Stomach (tissue), 9 donors: ENCODE data around the gene SFXN2. TPM values are rescaled to one million over a fixed set of nuclear protein-coding genes. Genes with fewer than 3 reads are reported as not detected.

ENCODE experiments used
- DNase-seq, 2 donors: peaks; one replicate each; pipeline versions ENCODE4 v3.0.0 to v3.0.0-alpha.2; 2013 to 2019
- H3K27ac ChIP-seq, 5 donors: fragments of 200-600 bp in 4 of 5; sonication (generic) in 4 of 5; one replicate each; pipeline ENCODE4 v1.5.1; 2013 to 2019; ENCODE audit warnings: mild to moderate bottlenecking in 1 of 5, moderate library complexity in 1 of 5
- H3K27me3 ChIP-seq, 3 donors: fragments of 200-600 bp; sonication (generic); one replicate each; pipeline ENCODE4 v1.5.1; 2017 to 2019; ENCODE audit warnings: mixed run types in 1 of 3
- H3K36me3 ChIP-seq, 4 donors: fragments of 200-600 bp; sonication (generic); 1 replicate in 3 of 4; 2 replicates in 1 of 4; pipeline ENCODE4 v1.5.1; 2016 to 2019
- H3K4me1 ChIP-seq, 4 donors: fragments of 200-600 bp; sonication (generic); one replicate each; pipeline ENCODE4 v1.5.1; 2016 to 2019
- H3K4me3 ChIP-seq, 4 donors: fragments of 200-600 bp; sonication (generic) in 3 of 4; one replicate each; pipeline ENCODE4 v1.5.1; 2016 to 2019; ENCODE audit warnings: mild to moderate bottlenecking in 1 of 4
- H3K9me3 ChIP-seq, 4 donors: fragments of 200-600 bp; sonication (generic); one replicate each; pipeline ENCODE4 v1.5.1; 2016 to 2019
- EP300 ChIP-seq: sonication (generic); formaldehyde crosslinking; IDR thresholded peaks from one replicate; pipeline ENCODE4 v1.6.1; 2017; ENCODE audit warnings: antibody characterized with exemption
- POLR2A ChIP-seq, 4 donors: fragments of 450-650 bp; IDR thresholded peaks; one replicate each; pipeline ENCODE4 v1.6.1; 2016; ENCODE audit warnings: antibody characterized with exemption in 4 of 4, control low read depth in 2 of 4, mild to moderate bottlenecking in 1 of 4, moderate library complexity in 1 of 4
- POLR2AphosphoS5 ChIP-seq, 3 donors: sonication (generic); formaldehyde crosslinking; IDR thresholded peaks; one replicate each; pipeline ENCODE4 v1.6.1; 2016; ENCODE audit warnings: antibody characterized with exemption in 3 of 3
- WGBS, 5 donors: extraction: QIAGEN DNeasy Blood & Tissue Kit in 3 of 5; methylation state at CpG; one replicate each; pipeline versions ENCODE4 v1.1.5 to v1.1.7; 2013 to 2018; 5-methylcytosine and 5-hydroxymethylcytosine counted together
- intact Hi-C: fragments of 100-400 bp; cut with DNase I; formaldehyde crosslinking; loops from one replicate; pipeline ENCODE4 v1.15.1; 2023; ENCODE audit warnings: low total_unique reads
- polyA plus RNA-seq, 3 donors: library from polyadenylated mRNA; stranded (reverse); fragments of 200-250 nt; gene quantifications; one replicate each; pipeline ENCODE4 v1.2.3, GENCODE V29; 2013
- total RNA-seq, 5 donors: library from RNA; depleted of rRNA; stranded (reverse); fragments of >200 nt; gene quantifications; one replicate each; pipeline versions ENCODE4 v1.1.0 to v1.2.3, GENCODE V29; 2014 to 2016
- TF ChIP-seq, protein P1 (sequence below), 7 experiments: fragments of 450-650 bp in 4 of 7; fragments of 200-600 bp in 3 of 7; sonication (generic) in 3 of 7; IDR thresholded peaks; one replicate each; pipeline ENCODE4 v1.5.1; 2016 to 2019; ENCODE audit warnings: antibody characterized with exemption in 7 of 7, control low read depth in 2 of 7, mild to moderate bottlenecking in 1 of 7
- donor health status: healthy with polysubstance abuse.
- donor health status: Bipolar disorder and iron deficiency.
- donor health status: healthy.

SFXN2 gene
- total and polyA plus RNA-seq, 8 donors, result 4.7 to 267 (median 11.0) TPM

DNA sequence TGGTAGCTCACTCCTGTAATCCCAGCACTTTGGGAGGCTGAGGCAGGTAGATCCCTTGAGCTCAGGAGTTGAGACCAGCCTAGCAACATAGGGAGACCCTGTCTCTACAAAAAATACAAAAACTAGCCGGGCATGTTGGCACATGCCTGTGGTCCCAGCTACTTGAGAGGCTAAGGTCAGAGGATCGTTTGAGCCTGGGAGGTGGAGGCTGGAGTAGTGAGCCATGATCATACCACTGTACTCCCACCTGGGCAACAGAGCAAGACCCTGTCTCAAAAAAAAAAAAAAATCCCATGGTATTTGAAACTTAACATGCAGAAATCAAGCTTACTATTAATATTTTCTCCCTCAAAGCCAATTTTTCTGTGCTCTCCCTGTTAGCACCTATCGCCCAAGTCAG is 5.9 kb downstream of the SFXN2 start:
- intact Hi-C loops, result no loop called here
- no peak for DNase-seq
- no peaks in the 10 kb centered on the region for H3K36me3 ChIP-seq
- H3K4me1 ChIP-seq, result peaks cover 3 to 29% (median 10%) of the 10 kb centered on the region in 4 donors
- H3K27me3 ChIP-seq, result no peaks in the 10 kb centered on the region
- no peaks in the 10 kb centered on the region for H3K9me3 ChIP-seq
- H3K4me3 ChIP-seq, result no peak overlapping the region
- WGBS, 5 donors, result 80 to 95% (median 87%) methylated on average over 3 of the region's 3 CpGs
- no peak overlapping the region for H3K27ac ChIP-seq
- no peak for TF ChIP-seq POLR2A (IDR thresholded peaks at IDR 0.05)
- TF ChIP-seq EP300, result no peak
- TF ChIP-seq POLR2AphosphoS5 (IDR thresholded peaks at IDR 0.05), result no peak
- TF ChIP-seq, protein P1, sequence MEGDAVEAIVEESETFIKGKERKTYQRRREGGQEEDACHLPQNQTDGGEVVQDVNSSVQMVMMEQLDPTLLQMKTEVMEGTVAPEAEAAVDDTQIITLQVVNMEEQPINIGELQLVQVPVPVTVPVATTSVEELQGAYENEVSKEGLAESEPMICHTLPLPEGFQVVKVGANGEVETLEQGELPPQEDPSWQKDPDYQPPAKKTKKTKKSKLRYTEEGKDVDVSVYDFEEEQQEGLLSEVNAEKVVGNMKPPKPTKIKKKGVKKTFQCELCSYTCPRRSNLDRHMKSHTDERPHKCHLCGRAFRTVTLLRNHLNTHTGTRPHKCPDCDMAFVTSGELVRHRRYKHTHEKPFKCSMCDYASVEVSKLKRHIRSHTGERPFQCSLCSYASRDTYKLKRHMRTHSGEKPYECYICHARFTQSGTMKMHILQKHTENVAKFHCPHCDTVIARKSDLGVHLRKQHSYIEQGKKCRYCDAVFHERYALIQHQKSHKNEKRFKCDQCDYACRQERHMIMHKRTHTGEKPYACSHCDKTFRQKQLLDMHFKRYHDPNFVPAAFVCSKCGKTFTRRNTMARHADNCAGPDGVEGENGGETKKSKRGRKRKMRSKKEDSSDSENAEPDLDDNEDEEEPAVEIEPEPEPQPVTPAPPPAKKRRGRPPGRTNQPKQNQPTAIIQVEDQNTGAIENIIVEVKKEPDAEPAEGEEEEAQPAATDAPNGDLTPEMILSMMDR (IDR thresholded peaks at IDR 0.05), result no peak

DNA sequence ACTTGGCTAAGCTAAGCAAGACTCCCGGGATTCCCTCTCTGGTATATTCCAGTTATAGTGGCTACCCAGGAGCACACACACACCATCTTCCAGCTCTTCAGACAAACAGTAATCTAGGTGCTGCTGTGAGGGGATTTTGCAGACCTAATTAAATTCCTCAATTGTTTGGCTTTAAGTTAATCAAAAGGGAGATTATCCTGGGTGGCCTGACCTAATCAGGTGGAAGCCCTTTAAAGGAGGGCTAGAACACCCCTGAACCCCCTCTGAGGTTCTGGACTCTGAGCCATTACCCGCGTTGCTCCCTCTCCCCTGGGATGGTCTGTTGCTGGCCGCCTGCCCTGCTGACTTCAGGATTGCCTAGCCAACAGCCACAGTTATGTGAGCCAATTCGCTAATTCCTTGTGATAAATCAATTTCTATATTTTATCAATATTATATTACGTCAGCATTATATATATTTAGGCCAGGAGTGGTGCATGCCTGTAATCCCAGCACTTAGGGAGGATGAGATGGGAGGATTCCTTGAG is 6.4 kb downstream of the SFXN2 start:
- no peaks in the 10 kb centered on the region for H3K9me3 ChIP-seq
- peaks cover 0 to 24% (median 6%) of the 10 kb centered on the region in 4 donors for H3K4me1 ChIP-seq
- 69 to 84% (median 78%) methylated on average over 6 of the region's 6 CpGs for WGBS, 5 donors
- H3K27ac ChIP-seq, result no peak overlapping the region
- intact Hi-C loops, result no loop called here
- no peak for DNase-seq
- no peak overlapping the region for H3K4me3 ChIP-seq
- TF ChIP-seq POLR2AphosphoS5 (IDR thresholded peaks at IDR 0.05), result no peak
- TF ChIP-seq EP300, result no peak
- TF ChIP-seq POLR2A (IDR thresholded peaks at IDR 0.05), result no peak
- TF ChIP-seq, protein P1 (IDR thresholded peaks at IDR 0.05), result no peak
- H3K36me3 ChIP-seq, result no peaks in the 10 kb centered on the region
- H3K27me3 ChIP-seq, result no peaks in the 10 kb centered on the region

DNA sequence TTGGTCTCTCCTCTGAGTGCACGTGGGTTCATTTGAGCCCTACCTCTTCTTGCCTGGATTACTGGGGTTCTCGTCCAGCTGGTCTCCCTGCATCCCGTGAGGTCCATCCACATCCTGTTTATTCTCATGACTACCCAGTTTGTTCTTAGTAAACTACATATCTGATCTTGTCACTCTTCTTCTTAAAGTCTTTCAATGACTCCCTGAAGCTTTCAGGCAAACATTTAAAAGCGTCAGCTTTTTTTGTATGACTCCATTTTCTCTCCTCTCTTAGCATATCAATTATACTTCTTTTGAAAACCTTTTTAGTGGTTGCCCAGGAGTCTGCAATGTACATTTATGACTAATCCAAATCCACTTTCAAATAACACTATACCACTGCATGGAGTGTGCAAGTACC is 7.5 kb downstream of the SFXN2 start:
- no peak for DNase-seq
- Histone ChIP-seq H3K4me1 (peaks cover 0 to 14% (median 6%) of the 10 kb centered on the region in 4 donors), H3K4me3 (no peak overlapping the region), H3K27ac (no peak overlapping the region), H3K36me3 (peaks cover 0 to 8% (median 6%) of the 10 kb centered on the region in 4 donors), H3K9me3 (no peaks in the 10 kb centered on the region), H3K27me3 (no peaks in the 10 kb centered on the region)
- WGBS, 5 donors, result 60 to 72% (median 63%) methylated on average over 4 of the region's 4 CpGs
- intact Hi-C loops, result no loop called here
- TF ChIP-seq EP300, result no peak
- TF ChIP-seq POLR2A (IDR thresholded peaks at IDR 0.05), result no peak
- TF ChIP-seq, protein P1 (IDR thresholded peaks at IDR 0.05), result no peak
- TF ChIP-seq POLR2AphosphoS5 (IDR thresholded peaks at IDR 0.05), result no peak

DNA sequence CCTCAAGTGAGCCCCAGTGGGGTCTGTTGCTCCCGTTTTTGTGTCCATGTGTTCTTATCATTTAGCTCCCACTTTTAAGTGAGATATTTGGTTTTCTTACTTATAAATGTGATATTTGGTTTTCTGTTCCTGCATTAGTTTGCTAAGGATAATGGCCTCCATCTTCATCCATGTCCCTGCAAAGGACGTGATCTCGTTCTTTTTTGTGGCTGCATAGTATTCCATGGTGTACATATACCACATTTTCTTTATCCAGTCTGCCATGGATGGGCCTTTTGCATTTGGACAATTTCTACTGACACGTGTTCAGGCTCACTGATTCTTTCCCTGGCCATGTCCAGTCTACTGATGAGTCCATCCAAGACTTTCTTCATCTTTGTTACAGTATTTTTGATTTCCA is 9.6 kb downstream of the SFXN2 start:
- Histone ChIP-seq H3K27me3 (no peaks in the 10 kb centered on the region), H3K27ac (no peak overlapping the region), H3K36me3 (peaks cover 2 to 28% (median 24%) of the 10 kb centered on the region in 4 donors), H3K4me1 (peaks cover 0 to 3% (median under 1%) of the 10 kb centered on the region in 4 donors), H3K4me3 (no peak overlapping the region), H3K9me3 (no peaks in the 10 kb centered on the region)
- TF ChIP-seq EP300, result no peak
- intact Hi-C loops, result no loop called here
- WGBS, 5 donors, result 96 to 99% (median 98%) methylated on average over 4 of the region's 4 CpGs
- no peak for DNase-seq

DNA sequence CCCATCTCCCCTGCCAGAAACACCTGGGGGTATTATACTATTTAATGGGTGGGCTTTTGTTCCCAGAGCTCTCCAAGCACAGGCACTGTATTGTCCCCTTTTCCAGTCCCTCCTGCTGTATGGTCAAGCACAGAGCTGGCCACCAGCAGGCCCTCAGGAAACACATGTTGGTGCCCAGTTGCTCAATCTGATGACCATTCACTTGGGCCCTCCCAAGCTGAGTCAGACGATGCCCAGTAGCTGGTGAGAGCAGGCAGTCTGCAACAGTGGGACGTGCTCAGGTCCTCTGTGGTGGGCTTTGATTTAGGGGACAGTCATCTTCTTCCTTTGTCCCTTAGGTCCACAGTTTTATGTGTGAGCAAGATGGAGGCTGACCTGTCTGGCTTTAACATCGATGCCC is 11.8 kb downstream of the SFXN2 start:
- no peak for DNase-seq
- Histone ChIP-seq H3K36me3 (peaks cover 2 to 45% (median 31%) of the 10 kb centered on the region in 4 donors), H3K27me3 (no peaks in the 10 kb centered on the region), H3K9me3 (no peaks in the 10 kb centered on the region), H3K4me1 (peaks cover 0 to 10% (median 8%) of the 10 kb centered on the region in 4 donors), H3K27ac (no peak overlapping the region), H3K4me3 (no peak overlapping the region)
- TF ChIP-seq EP300, result no peak
- no peak for TF ChIP-seq POLR2A (IDR thresholded peaks at IDR 0.05)
- no peak for TF ChIP-seq POLR2AphosphoS5 (IDR thresholded peaks at IDR 0.05)
- TF ChIP-seq, protein P1 (IDR thresholded peaks at IDR 0.05), result no peak
- intact Hi-C loops, result no loop called here
- WGBS, 5 donors, result 57 to 100% (median 69%) methylated on average over 2 to 3 of the region's 3 CpGs
